ENCODE results near the gene MRPL37.

Gene MRPL37

DNA sequence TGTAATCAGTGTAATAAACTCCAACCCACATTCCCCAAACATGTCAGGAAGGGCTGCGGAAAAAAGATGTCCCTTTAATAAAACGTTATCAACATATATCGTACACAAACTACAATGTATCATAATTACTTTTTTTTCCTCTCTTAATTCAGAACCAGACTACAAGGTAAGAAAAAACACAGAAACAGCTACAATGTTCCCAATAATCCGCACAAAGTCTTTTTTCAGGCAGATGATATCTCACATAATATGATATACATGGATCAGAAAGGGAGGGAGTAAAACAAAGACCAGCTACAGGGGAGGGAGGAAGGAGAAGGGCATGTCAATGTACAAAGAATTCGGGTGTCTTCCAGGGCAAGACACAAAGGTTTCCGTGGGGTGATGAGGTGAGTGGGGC lies 25.4 kb downstream of the MRPL37 start:
- peaks cover 0 to 42% (median 24%) of the 10 kb centered on the region in 4 donors for H3K4me1 ChIP-seq
- H3K27me3 ChIP-seq, result no peaks in the 10 kb centered on the region
- DNase-seq, result no peak
- H3K36me3 ChIP-seq, result peaks cover 0 to 70% (median 16%) of the 10 kb centered on the region in 3 donors
- TF ChIP-seq, protein P1, sequence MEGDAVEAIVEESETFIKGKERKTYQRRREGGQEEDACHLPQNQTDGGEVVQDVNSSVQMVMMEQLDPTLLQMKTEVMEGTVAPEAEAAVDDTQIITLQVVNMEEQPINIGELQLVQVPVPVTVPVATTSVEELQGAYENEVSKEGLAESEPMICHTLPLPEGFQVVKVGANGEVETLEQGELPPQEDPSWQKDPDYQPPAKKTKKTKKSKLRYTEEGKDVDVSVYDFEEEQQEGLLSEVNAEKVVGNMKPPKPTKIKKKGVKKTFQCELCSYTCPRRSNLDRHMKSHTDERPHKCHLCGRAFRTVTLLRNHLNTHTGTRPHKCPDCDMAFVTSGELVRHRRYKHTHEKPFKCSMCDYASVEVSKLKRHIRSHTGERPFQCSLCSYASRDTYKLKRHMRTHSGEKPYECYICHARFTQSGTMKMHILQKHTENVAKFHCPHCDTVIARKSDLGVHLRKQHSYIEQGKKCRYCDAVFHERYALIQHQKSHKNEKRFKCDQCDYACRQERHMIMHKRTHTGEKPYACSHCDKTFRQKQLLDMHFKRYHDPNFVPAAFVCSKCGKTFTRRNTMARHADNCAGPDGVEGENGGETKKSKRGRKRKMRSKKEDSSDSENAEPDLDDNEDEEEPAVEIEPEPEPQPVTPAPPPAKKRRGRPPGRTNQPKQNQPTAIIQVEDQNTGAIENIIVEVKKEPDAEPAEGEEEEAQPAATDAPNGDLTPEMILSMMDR (IDR thresholded peaks at IDR 0.05), result no peak
- no peak overlapping the region for H3K4me3 ChIP-seq
- intact Hi-C loops (cut with DNase I; ENCODE audit: low total_unique reads), result loop anchor here (10.0 kb wide), 1 partner anchor 259 kb away; no protein-coding TSS in a partner anchor
- H3K9me3 ChIP-seq, result no peaks in the 10 kb centered on the region
- H3K27ac ChIP-seq, result no peak overlapping the region

GRCh38 chr1:54225986-54226559 lies 26.1 kb downstream of the MRPL37 start:
- peaks cover 0 to 35% (median 23%) of the 10 kb centered on the region in 4 donors for H3K4me1 ChIP-seq
- no peaks in the 10 kb centered on the region for H3K27me3 ChIP-seq
- no peak overlapping the region for H3K4me3 ChIP-seq
- peak overlapping the region in 1 of 2 donors; percentile 74 for H3K27ac ChIP-seq
- no peak for DNase-seq
- intact Hi-C loops (cut with DNase I; ENCODE audit: low total_unique reads), result loop anchor here (10.0 kb wide), 1 partner anchor 259 kb away; no protein-coding TSS in a partner anchor
- no peaks in the 10 kb centered on the region for H3K9me3 ChIP-seq
- TF ChIP-seq, protein P1 (IDR thresholded peaks at IDR 0.05), result no peak
- H3K36me3 ChIP-seq, result peaks cover 0 to 70% (median 22%) of the 10 kb centered on the region in 3 donors

- intact Hi-C loops (cut with DNase I; ENCODE audit: low total_unique reads), result loop anchor here (10.0 kb wide), 1 partner anchor 258 kb away; no protein-coding TSS in a partner anchor
- Histone ChIP-seq H3K9me3 (no peaks in the 10 kb centered on the region), H3K27ac (peak overlapping the region; percentile 56 to 74), H3K4me3 (no peak overlapping the region), H3K27me3 (no peaks in the 10 kb centered on the region), H3K36me3 (peaks cover 0 to 62% (median 27%) of the 10 kb centered on the region in 3 donors), H3K4me1 (peaks cover 0 to 30% (median 22%) of the 10 kb centered on the region in 4 donors)
- DNase-seq, result peak; percentile 63 to 88
- TF ChIP-seq, protein P1 (IDR thresholded peaks at IDR 0.05), result no peak
Measured at GRCh38 chr1:54227091-54227602, 27.2 kb downstream of the MRPL37 start.

- Histone ChIP-seq H3K27me3 (no peaks in the 10 kb centered on the region), H3K36me3 (peaks cover 0 to 62% (median 28%) of the 10 kb centered on the region in 3 donors), H3K9me3 (no peaks in the 10 kb centered on the region), H3K4me3 (no peak overlapping the region), H3K27ac (peak overlapping the region; percentile 56 to 74), H3K4me1 (peaks cover 0 to 30% (median 22%) of the 10 kb centered on the region in 4 donors)
- intact Hi-C loops (cut with DNase I; ENCODE audit: low total_unique reads), result loop anchor here (10.0 kb wide), 1 partner anchor 257 kb away; no protein-coding TSS in a partner anchor
- TF ChIP-seq, protein P1 (IDR thresholded peaks at IDR 0.05), result no peak
- DNase-seq, result no peak
Measured at GRCh38 chr1:54227891-54228310, 27.9 kb downstream of the MRPL37 start.

DNA sequence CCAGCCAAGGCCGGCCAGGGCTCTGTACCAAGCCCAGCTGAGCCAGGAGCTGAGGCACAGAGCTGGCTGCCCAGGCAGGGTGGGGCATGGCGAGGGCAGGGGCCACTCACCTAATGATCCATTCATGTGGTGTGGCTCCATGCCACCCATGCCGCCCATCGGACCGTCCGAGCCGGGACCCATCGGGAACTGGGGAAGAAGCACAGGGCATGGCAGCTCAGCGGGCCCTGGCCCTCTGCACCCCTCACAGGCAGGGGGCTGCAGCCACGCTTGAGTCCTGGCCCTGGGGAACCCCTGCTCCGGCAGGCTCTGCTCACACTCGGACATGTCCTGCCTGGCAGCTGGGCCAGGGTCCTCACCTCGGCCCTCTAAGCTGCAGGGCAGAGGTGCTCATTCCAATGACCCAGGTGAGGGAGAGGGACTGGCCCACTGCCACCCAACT lies 28.7 kb downstream of the MRPL37 start:
- intact Hi-C loops (cut with DNase I; ENCODE audit: low total_unique reads), result loop anchor here (10.0 kb wide), 1 partner anchor 256 kb away; no protein-coding TSS in a partner anchor
- TF ChIP-seq, protein P1 (IDR thresholded peaks at IDR 0.05), result no peak
- Histone ChIP-seq H3K27ac (peak overlapping the region; percentile 56 to 74), H3K27me3 (no peaks in the 10 kb centered on the region), H3K9me3 (no peaks in the 10 kb centered on the region), H3K36me3 (peaks cover 0 to 61% (median 28%) of the 10 kb centered on the region in 3 donors), H3K4me3 (no peak overlapping the region), H3K4me1 (peaks cover 0 to 30% (median 22%) of the 10 kb centered on the region in 4 donors)
- no peak for DNase-seq

All from tibial artery (tissue), 4 donors.